ENCODE data around the gene HOXB1. TPM values are rescaled to one million over a fixed set of nuclear protein-coding genes. Genes with fewer than 3 reads are reported as not detected.

Gene HOXB1
- total and polyA plus RNA-seq, 2 donors (not counting 3 experiments of a cell fraction or from before 2014, with no cell fraction given) = not detected

- H4K20me1 ChIP-seq (replicated peaks; ENCODE audit: control insufficient read depth, extremely low read depth, insufficient read depth, low read length) = no peaks in the 10 kb centered on the region
- FAIRE-seq (no peak), DNase-seq (ENCODE audit: low read depth, low spot score) (no peak)
- no peak overlapping the region for H3K9ac ChIP-seq (replicated peaks; ENCODE audit: extremely low read depth, insufficient read depth, low read length)
- dilution Hi-C loops (cut with MboI; ENCODE audit: extremely low pct_ligation_motif_present, low sequenced_read_pairs) (no loop called here), intact Hi-C loops (cut with micrococcal nuclease) (loop anchor here (2.0 kb wide), 1 partner anchor 15 kb away; no protein-coding TSS in a partner anchor)
- CTCF ChIA-PET = interaction anchor here (1.4 kb wide), 1 partner anchor 8 kb away, joined by 3 read pairs; no protein-coding TSS in a partner anchor
- peaks cover 77% of the 10 kb centered on the region for H3K79me2 ChIP-seq (ENCODE audit: control insufficient read depth, insufficient read depth, low read length)
- peaks cover 0 to 5% of the 10 kb centered on the region in 2 experiments for H3K36me3 ChIP-seq (ENCODE audit: control insufficient read depth in 2 of 2, extremely low read depth in 1 of 2, insufficient read depth in 2 of 2, low read length in 2 of 2)
- peaks cover 36% of the 10 kb centered on the region for H3K4me1 ChIP-seq (ENCODE audit: control insufficient read depth, extremely low read depth, insufficient read depth, low read length)
- no peak overlapping the region for H2AFZ ChIP-seq (ENCODE audit: low read depth, low read length)
- H3K9me1 ChIP-seq (replicated peaks; ENCODE audit: control insufficient read depth, extremely low read depth, insufficient read depth, low read length) = no peaks in the 10 kb centered on the region
- peak overlapping the region in 1 of 3 experiments; percentile 12 for H3K4me3 ChIP-seq (replicated peaks in 1 of 3; ENCODE audit: insufficient read depth in 1 of 3, low read depth in 1 of 3, low read length in 3 of 3)
- no TSS peak for BruUV-seq (replicated peaks)
- H3K27ac ChIP-seq (ENCODE audit: insufficient read depth, low read depth, low read length) = no peak overlapping the region
- no peaks in the 10 kb centered on the region for H3K27me3 ChIP-seq (ENCODE audit: control insufficient read depth in 2 of 2, insufficient read depth in 2 of 2, low read length in 2 of 2)
- POLR2A ChIA-PET = no interaction called here
- no peak overlapping the region for H3K4me2 ChIP-seq (ENCODE audit: insufficient read depth, low read length)
- no peaks in the 10 kb centered on the region for H3K9me3 ChIP-seq (replicated peaks; ENCODE audit: control insufficient read depth, insufficient read depth, low read length)
- TF ChIP-seq MAX (IDR thresholded peaks at IDR 0.05; ENCODE audit: insufficient read depth, insufficient read length) (no peak), GATA2 (IDR thresholded peaks at IDR 0.05; ENCODE audit: insufficient read depth, insufficient read length, low read depth, low read length) (no peak), POLR2A (IDR thresholded peaks at IDR 0.05; ENCODE audit: low read depth, low read length) (no peak), FOS (IDR thresholded peaks at IDR 0.05; ENCODE audit: borderline replicate concordance, insufficient read depth, low read length) (no peak), JUN (IDR thresholded peaks at IDR 0.05; ENCODE audit: borderline replicate concordance, insufficient read depth, insufficient read length, low read depth) (no peak), MYC (IDR thresholded peaks at IDR 0.05; ENCODE audit: low read depth, low read length) (no peak), CTCF (IDR thresholded peaks at IDR 0.05; ENCODE audit: extremely low read depth in 1 of 2, insufficient read depth in 1 of 2, low read depth in 1 of 2, low read length in 2 of 2) (no peak), EZH2 (IDR thresholded peaks at IDR 0.05; ENCODE audit: borderline replicate concordance, low read depth, low read length, severe bottlenecking) (no peak), POLR2AphosphoS5 (IDR thresholded peaks at IDR 0.05; ENCODE audit: insufficient read depth, low read depth, low read length) (no peak)
These were observed 32.6 kb upstream of the HOXB1 start for GRCh38 chr17:48563385-48563838.
